ENCODE results near the gene EPHA2.

- TF ChIP-seq EZH2 (IDR thresholded peaks at IDR 0.05) (no peak), POLR2AphosphoS5 (IDR thresholded peaks at IDR 0.05; ENCODE audit: borderline replicate concordance, low read depth, low read length) (peak; percentile 24; the same call in 1 of the 2 replicates)
Measured at GRCh38 chr1:16175610-16176553, 20.0 kb upstream of the EPHA2 start.
